Stimulated activated CD8-positive, alpha-beta memory T cell treated with anti-CD3 and anti-CD28 coated beads, Interleukin-4, amount 100 ng/mL, for 48 hours (primary cell): ENCODE results near the gene GPATCH1.
"Not testable (repeated sequence)": the region's sequence is repeated elsewhere in the genome, so short reads cannot be mapped to it uniquely, and the experiment has no call there.

Experiments used
- DNase-seq: peaks from one replicate; pipeline ENCODE4 v3.0.0-alpha.2; 2020

The GPATCH1 gene, protein sequence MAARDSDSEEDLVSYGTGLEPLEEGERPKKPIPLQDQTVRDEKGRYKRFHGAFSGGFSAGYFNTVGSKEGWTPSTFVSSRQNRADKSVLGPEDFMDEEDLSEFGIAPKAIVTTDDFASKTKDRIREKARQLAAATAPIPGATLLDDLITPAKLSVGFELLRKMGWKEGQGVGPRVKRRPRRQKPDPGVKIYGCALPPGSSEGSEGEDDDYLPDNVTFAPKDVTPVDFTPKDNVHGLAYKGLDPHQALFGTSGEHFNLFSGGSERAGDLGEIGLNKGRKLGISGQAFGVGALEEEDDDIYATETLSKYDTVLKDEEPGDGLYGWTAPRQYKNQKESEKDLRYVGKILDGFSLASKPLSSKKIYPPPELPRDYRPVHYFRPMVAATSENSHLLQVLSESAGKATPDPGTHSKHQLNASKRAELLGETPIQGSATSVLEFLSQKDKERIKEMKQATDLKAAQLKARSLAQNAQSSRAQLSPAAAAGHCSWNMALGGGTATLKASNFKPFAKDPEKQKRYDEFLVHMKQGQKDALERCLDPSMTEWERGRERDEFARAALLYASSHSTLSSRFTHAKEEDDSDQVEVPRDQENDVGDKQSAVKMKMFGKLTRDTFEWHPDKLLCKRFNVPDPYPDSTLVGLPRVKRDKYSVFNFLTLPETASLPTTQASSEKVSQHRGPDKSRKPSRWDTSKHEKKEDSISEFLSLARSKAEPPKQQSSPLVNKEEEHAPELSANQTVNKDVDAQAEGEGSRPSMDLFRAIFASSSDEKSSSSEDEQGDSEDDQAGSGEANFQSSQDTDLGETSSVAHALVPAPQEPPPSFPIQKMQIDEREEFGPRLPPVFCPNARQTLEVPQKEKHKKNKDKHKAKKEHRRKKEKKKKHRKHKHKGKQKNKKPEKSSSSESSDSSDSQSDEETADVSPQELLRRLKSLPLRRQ

DNA sequence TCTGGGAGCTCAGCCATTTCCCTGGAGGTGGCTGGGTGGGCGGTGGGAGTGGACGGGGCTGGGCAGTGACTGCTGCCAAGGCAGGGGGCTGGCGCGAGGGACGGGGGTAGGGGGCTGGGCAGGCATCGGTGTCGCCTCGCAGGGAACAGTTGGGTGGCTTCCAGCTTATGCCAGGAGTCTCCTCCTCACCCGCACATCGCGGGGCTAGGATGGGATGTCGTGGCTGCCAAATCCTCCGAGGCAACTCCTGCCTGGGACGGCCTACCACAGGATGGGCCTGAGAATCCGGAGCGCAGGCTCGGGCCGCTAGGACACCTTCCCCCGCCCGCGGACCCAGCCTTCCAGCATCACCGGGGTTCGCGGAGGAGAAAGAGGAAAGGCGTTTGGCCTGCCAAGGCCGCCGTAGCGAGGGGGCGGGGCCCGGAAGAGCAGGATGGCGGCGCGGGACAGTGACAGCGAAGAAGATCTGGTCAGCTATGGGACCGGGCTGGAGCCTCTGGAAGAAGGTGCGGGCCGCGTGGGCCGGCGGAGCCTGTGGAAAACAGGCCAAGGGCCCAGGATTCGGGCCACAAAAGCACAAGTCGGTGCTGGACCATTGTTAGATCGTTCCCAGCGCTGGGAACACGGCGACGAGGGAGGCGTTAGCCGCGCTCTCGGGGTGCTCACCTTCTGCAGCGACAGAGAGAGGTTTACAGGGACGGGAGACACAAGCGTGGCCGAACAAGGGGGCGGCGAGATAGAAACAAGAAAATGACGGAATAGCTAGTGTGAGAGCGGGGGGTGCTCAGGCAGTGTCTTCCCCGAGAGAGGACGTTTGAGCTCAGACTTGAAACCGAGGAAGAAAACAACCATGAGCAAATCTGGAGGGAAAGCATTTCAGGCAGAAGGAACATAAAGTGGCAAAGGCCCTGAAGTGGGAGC is at the start of gene GPATCH1:
Gene GPATCH1 (plus strand): TSS at position 421 of the 921 bp plus-strand sequence. CDS start 13 bp downstream, at position 434.
- peak; percentile 91 for DNase-seq

DNA sequence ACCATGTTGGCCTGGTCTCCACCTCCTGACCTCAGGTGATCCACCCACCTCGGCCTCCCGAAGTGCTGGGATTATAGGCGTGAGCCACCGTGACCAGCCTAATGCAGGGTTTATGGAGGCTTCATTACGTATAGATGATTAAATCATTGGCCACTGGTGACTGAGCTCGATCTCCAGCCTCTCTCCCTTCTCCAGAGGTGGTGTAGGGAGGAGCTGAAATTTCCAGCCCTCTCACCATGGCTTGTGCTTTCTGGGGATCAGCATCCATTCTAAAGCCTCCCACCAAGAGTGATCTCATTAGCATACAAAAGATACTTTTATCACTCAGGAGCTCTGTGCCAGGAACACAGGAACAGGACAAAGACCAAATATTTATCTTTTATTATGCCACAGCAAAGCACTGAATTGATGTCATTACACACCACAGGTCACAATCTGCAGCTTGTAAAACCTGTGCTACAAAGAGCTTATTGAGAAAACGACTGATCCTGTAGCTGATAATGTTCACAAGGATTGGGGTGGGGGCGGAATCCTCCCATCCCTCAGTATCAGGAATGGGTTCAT is 48.7 kb upstream of the GPATCH1 start:
- DNase-seq = no peak

DNA sequence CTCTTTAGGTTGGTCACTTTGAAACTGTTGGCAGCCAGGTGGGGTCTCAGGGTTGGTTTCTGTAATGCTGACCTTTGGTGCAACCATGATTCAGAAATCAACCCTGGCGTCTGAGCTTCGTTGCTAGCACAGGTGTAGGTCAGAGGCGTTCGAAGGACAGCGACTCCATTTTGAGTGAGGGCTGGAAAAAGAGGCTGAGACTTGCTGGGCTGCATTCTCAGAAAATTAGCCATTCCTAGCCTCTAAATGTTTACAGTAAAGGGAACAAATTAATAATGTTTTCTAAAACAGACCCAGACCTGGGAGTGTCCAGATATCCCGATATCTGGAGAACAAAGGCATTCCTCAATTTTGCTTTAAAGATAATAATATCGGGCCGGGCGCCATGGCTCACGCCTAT is 45.5 kb upstream of the GPATCH1 start:
- DNase-seq = no peak

DNA sequence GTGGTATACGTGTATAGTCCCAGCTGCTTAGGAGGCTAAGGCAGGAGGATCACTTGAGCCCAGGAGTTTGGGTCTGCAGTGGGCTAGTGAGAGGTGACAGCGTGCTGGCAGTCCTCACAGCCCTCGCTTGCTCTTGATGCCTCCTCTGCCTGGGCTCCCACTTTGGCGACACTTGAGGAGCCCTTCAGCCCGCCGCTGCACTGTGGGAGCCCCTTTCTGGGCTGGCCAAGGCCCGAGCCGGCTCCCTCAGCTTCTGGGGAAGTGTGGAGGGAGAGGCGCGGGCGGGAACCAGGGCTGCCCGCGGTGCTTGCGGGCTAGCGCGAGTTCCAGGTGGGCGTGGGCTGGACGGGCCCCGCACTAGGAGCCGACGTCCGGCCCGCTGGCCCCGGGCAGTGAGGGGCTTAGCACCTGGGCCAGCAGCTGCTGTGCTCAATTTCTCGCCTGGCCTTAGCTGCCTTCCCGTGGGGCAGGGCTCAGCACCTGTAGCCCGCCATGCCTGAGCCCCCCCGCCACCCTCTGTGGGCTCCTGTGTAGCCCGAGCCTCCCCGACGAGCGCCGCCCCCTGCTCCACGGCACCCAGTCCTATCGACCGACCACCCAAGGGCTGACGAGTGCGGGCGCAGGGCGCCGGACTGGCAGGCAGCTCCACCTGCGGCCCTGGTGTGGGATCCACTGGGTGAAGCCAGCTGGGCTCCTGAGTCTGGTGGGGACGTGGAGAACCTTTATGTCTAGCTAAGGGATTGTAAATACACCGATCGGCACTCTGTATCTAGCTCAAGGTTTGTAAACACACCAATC is 44.4 kb upstream of the GPATCH1 start:
- DNase-seq = not testable (repeated sequence)

DNA sequence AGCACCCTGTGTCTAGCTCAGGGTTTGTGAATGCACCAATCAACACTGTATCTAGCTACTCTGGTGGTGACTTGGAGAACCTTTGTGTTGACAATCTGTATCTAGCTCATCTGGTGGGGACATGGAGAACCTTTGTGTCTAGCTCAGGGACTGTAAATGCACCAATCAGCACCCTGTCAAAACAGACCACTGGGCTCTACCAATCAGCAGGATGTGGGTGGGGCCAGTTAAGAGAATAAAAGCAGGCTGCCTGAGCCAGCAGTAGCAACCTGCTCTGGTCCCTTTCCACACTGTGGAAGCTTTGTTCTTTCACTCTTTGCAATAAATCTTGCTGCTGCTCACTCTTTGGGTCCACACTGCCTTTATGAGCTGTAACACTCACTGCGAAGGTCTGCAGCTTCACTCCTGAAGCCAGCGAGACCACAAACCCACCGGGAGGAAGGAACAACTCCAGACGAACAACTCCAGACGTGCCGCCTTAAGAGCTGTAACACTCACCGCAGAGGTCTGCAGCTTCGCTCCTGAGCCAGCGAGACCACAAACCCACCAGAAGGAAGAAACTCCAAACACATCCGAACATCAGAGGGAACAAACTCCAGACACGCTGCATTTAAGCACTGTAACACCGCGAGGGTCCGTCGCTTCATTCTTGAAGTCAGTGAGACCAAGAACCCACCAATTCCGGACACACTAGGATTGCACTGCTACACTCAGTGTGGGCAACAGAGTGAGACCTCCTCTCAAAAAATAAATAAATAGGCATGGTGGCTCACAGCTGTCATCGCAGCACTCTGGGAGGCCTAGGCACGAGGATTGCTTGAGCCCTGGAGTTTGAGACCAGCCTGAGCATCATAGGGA is 43.6 kb upstream of the GPATCH1 start:
- peak; percentile 38 for DNase-seq

DNA sequence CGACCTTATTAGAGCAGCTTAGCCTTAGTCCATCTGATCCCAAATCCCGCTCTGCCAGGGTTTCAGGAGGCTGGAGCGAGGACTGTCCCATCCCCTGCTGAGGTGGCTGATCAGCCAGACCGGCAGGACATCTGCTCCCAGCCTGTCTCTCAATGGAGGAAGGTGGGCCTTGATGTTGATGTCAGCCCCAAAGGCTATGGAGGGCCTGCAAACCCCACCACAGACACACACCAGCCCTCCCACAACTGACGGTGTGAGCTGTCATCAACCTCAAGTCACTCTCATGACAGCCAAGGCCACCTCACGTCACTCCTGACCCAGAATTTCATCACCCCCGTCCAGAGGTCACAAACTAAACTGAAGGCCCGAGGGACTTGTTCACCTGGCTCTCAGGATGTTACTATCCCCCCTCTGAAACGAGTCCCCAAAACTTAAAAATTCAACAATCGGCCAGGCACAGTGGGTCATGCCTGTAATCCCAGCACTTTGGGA is 41.8 kb upstream of the GPATCH1 start:
- DNase-seq = no peak

DNA sequence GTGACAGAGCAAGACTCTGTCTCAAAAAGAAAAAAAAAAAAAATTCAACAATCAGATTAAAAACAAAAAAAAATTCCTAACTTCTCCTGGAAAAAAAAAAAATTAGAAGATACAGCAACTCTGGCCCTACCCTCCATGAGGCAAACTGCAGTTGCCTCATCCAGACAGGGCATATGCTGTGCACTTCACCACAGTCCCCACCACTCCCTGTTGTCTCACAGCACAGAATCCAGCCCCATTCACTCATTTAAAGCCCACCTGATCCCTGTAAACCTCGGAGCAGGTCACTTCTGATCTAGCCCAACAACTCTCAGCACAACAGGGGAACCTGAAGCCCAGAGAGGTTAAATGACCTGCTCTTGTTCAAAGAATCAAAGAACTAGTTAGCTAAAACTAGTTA is 41.2 kb upstream of the GPATCH1 start:
- no peak for DNase-seq

DNA sequence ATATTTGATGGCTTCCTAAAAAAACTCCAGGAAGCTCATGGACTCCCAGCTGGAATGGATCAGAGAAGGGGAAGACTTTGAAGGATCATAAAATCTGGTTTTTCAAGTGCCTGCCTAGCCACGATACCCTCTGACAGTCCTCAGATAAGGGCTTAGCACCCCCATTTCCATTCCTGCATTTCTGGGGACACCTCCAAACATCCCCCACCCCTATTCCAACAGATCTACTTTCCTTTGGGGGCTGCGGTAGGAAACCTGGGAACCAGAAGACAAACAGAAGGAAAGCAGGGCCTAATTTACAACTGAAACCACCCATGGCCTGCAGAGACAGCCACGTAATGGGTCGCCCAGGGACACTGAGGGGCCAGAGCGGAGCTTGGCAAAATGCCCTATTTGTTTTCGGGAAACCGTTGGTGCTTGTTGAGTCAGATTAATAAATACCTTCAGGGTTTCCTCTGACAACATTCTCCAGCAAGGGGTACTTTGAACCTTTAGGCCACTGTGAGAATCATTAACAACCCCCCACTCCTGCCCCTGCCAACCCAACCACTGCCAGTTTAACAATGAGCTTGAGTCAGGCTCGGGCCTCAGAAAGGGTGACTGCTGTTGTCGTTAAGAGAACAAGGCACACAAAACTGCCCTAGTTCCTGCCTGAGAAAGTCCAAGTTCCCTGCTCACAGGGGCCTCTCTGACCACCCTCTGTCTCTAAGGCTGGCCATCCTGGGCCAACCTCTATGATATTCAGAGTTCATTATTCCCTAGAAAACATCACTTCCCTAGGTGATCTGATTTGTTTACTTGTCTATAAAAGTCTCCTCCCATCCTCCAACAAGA is 39.8 kb upstream of the GPATCH1 start:
- DNase-seq = no peak

DNA sequence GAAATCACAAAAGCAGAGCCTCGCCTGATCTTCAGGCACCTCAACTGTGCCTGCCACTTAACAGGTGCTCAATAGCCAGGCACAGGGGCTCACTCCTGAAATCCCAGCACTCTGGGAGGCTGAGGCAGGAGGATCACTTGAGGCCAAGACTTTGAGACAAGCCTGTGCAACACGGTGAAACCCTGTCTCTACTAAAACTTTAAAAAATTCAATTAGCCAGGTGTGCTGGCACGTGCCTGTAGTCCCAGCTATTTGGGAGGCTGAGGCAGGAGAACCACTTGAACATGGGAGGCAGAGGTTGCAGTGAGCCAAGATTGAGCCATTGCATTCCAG is 39.2 kb upstream of the GPATCH1 start:
- not testable (repeated sequence) for DNase-seq

DNA sequence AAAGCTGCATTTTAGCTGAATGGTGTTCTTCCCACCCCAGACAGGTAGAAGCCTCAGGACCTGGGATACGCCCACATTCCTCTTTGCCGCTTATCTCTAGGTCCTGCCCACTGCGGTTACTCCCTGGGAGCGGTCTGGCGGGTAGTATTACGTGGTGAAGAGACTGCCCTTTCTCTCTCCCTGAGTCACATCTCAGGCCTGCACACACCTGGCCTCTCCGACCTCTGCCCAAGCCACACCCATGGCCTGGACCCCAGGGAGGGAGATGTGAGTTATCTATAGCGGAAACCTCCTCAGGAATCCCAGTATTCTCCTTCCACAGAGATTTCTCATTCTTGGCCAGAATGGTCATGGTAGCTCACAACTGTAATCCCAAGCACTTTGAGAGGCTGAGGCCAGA is 33.6 kb upstream of the GPATCH1 start:
- DNase-seq = no peak

DNA sequence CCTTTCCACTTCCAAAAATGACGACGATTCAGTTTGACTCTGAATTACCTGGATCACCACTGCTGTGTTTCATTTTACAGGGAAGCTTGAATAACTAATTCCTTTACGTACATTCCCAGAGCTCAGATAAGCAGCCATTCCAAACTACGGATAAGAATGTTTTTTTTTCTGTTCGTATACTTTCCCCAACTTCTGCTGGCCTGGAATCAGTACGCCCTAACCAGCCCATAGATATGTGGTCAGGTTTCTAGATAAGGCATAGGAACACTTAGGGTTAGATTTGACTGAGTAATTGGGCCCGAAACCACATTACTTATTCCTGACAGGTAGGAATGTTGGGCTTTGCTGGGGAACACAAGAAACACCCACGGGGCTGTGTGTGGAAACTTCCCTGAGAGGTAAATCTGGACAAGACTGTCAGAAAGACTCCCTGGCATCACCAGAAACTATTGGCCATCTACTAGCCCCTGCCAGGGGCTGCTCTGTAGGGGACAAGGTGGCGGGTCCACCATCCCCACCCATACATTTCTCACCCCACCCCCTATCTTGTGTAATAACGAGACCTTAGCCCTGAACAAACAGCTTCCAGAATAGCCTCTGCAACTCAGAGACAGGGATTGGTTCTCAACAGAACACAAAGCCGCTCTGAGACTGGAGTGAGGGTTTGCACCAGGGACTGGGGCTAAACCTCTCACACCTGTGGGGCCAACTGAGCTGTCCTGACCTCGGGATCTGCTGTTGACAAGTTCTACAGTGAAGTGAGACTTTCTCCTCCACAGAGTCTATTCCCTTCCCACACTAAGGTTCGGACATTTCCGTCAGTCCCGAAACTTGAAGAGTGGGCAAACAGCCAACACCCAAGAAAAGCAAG is 31.9 kb upstream of the GPATCH1 start:
- no peak for DNase-seq

DNA sequence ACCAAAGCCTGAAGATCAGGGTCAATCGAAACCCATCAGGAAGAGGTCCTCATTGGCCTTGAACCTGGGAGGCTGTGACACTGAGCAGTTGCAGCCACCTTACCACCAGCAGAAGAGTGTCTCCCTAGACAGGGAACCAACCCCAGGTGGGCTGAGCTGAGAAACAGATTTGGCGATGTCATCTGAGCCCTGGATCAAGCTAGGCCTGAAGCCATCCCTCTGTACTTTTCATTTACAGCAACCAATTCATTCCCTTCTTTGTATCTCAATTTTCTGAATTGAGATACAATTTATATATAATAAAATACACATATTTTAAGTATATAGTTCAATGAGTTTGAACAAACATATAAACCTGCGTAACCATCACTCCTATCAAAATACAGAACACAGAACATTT is 30.9 kb upstream of the GPATCH1 start:
- no peak for DNase-seq

DNA sequence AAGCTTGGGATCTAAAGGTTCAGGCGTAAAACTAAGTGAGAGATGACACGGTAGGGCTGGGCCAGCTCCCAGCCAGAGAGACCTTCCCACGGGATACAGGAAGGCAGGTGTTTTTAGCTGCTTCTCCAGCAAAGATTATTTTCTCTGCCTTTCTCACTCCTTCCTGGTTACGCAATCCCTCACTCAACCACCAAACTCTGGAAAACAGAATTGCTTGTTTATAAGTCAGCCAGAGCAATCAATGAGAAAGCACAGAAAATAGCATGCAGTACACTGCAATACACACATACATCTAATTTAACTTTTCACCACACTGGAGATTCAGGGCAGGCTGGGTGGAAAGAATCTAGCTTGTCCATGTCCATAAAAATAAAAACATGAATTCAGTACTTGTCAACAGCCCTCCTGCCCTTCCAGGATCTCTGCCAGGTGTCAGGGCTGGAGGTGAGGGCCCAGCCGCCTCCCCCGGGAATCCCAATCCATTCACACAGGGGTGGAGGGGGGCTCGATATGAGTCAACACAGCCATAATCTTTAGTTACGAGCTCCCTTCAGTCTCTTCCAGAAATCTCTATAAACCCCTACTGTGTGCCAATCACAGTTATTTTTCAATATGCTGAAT is 28.5 kb upstream of the GPATCH1 start:
- no peak for DNase-seq

DNA sequence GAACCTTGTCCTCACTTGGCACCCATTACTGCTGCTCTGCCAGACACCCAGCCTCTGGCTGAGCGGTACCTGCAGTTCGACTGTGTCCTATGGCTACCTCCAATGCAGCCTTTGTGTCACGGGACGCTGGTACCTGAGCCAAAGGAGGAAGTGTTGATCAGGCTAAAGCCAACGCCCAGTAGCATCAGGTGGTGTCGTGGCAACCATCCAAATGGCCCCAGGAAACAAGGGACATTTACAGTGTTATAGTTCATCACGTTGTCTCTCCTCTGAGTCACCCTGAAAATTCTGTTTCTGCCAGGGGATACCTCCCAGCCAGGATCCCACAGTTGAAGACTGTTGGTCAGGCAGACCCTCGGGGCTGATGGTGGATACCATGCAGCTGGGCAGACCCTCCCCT is 26.4 kb upstream of the GPATCH1 start:
- no peak for DNase-seq

DNA sequence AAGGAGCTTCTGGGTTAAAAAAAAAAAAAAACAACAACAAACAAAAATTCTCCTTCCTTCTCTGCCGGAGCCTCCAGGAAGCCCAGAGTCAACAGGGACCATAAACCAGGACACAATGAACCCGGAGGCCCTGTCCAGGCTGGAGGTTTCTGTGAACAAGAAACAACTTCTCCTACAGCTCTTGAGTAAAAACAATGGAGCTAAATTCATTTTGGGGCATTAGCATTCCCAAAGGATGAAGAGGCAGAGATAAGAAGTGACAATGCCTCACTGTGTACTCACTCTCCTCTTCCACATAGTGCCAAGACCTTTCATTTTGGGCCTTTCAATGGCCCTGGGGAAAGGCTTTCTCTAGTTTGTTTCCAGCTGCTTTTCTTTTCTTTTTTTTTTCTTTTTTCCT is 25.3 kb upstream of the GPATCH1 start:
- no peak for DNase-seq

DNA sequence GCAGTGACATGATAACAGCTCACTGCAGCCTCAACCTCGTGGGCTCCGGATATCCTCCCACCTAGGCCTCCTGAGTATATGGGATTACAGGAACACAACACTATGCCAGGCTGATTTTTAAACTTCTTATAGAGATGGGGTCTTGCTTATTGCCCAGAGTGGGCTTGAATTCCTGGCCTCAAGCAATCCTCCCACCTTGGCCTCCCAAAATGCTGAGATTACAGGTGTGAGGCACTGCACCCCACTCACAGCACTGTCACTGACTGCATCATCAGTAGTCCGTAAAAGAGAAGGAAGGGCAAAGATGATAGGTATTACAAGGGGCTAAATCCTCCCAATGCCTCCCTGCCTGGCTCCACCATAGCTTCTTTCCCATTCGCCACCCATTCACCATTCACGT is 20.4 kb upstream of the GPATCH1 start:
- no peak for DNase-seq

DNA sequence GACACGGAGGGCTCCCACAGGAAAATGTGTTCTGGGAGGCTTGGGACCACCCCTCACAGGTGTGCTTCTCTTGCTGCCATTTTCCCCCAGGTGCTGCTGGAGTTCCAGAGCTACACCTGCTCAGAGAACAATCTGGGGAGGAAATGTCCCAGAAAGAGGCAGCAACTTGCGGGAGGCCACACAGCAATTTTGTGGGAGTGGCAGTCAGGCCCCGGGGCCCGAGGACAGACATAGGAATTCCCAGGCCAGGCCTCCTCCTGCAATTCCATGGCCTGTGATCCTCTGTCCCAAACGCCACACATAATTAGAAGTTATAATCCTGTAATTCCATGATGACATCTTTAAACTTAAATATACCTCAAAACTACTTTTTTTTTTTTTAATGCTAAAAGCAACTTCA is 18.1 kb upstream of the GPATCH1 start:
- DNase-seq = no peak

DNA sequence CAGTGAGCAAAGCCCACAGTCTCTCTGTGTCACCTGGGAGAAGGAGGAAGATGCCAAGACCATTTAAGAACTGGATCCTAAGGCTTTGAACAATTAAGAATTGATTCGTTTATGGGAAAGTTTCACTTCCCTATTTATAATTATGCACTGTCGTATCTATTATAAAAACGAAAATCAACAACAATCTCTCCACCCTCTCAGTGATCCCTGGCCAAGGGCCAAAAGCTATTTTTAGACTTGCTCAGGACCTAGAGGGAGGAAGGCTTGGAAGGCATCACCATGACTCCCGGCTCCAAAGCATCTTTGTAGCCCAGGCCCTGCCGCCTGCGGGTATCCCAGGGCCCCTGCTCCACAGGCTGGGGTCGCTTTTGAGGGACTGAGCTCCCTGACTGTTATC is 17.6 kb upstream of the GPATCH1 start:
- no peak for DNase-seq
